ENCODE results near the gene CRYBA1. TPM values are rescaled to one million over a fixed set of nuclear protein-coding genes. Genes with fewer than 3 reads are reported as not detected.

The CRYBA1 gene
- total RNA-seq, 1 experiment from 2014 or later, result not detected

- H3K9ac ChIP-seq (ENCODE audit: low read length), result no peak overlapping the region
- no peaks in the 10 kb centered on the region for H3K27me3 ChIP-seq (ENCODE audit: insufficient read depth, low read length)
- H3K4me2 ChIP-seq (ENCODE audit: low read length), result no peak overlapping the region
- ChIA-PET CTCF (interaction anchor here (1.4 kb wide), 1 partner anchor 65 kb away, joined by 3 read pairs; no protein-coding TSS in a partner anchor), POLR2A (interaction anchor here (0.7 to 1.5 kb wide), 2 partner anchors 35 to 66 kb away, joined by 3 to 6 read pairs; partner anchors contain the start of gene MYO18A), RAD21 (ENCODE audit: low non-redundant PET in 1 of 2, low total read pairs in 2 of 2, uncharacterized antibody in 2 of 2, unreplicated experiment in 2 of 2) (no interaction called here)
- H3K27ac ChIP-seq (ENCODE audit: low read depth, low read length), result no peak overlapping the region
- peaks cover 0 to 5% of the 10 kb centered on the region in 2 experiments; a peak in 1 of 4 replicates for H3K4me1 ChIP-seq (ENCODE audit: control insufficient read depth in 1 of 2, insufficient read depth in 2 of 2, low read length in 2 of 2)
- 0 out of 4 replicates have a peak, but pooled peaks cover 0 to 4% of the 10 kb centered on the region in 2 experiments for H3K36me3 ChIP-seq (ENCODE audit: control insufficient read depth in 1 of 2, insufficient read depth in 2 of 2, low read length in 2 of 2)
- no peak overlapping the region for H3K4me3 ChIP-seq (replicated peaks in 1 of 2; ENCODE audit: low read depth in 1 of 2, low read length in 2 of 2)
- no TSS peak for BruUV-seq (replicated peaks)
- H3K9me2 ChIP-seq (ENCODE audit: insufficient read depth), result no peaks in the 10 kb centered on the region
- H3K9me3 ChIP-seq (ENCODE audit: control insufficient read depth in 1 of 2, insufficient read depth in 1 of 2, low read depth in 1 of 2, low read length in 2 of 2), result no peaks in the 10 kb centered on the region
- intact Hi-C loops (cut with micrococcal nuclease), result no loop called here
- no peaks in the 10 kb centered on the region for H4K20me1 ChIP-seq (ENCODE audit: insufficient read depth)
- DNase-seq (ENCODE audit: low read depth, low spot score), result no peak
- no peak for ATAC-seq
- peaks cover 6% of the 10 kb centered on the region; the same call in 1 of the 2 replicates for H3K79me2 ChIP-seq (ENCODE audit: insufficient read depth, low read length)
- no peak for TF ChIP-seq ELF1 (IDR thresholded peaks at IDR 0.05; ENCODE audit: borderline replicate concordance, low read depth)
- TF ChIP-seq POLR2A (IDR thresholded peaks at IDR 0.05; ENCODE audit: borderline replicate concordance, extremely low read depth, insufficient read depth, insufficient read length), result no peak
- TF ChIP-seq CTCF (IDR thresholded peaks at IDR 0.05 in 2 of 3, conservative IDR thresholded peaks at IDR 0.05 in 1 of 3; ENCODE audit: borderline replicate concordance in 1 of 3, insufficient read depth in 1 of 3, low read depth in 2 of 3, low read length in 2 of 3), result no peak
- no peak for TF ChIP-seq JUND (IDR thresholded peaks at IDR 0.05)
- no peak for TF ChIP-seq SP1 (IDR thresholded peaks at IDR 0.05; ENCODE audit: low read depth)
- no peak for TF ChIP-seq REST (IDR thresholded peaks at IDR 0.05; ENCODE audit: low read depth)
- no peak for TF ChIP-seq RAD21 (IDR thresholded peaks at IDR 0.05; ENCODE audit: low read depth)
- no peak for TF ChIP-seq CBX3 (IDR thresholded peaks at IDR 0.05; ENCODE audit: low read depth)
- no peak for TF ChIP-seq FOSL1 (IDR thresholded peaks at IDR 0.05; ENCODE audit: low read depth)
- TF ChIP-seq ZFX (IDR thresholded peaks at IDR 0.05), result no peak
- no peak for TF ChIP-seq TCF7L2 (IDR thresholded peaks at IDR 0.05; ENCODE audit: borderline replicate concordance, extremely low read depth, insufficient read depth, insufficient read length)
- no peak for TF ChIP-seq YY1 (IDR thresholded peaks at IDR 0.05; ENCODE audit: extremely low read depth, insufficient replicate concordance, low read depth, low read length)
- TF ChIP-seq ZNF274 (IDR thresholded peaks at IDR 0.05; ENCODE audit: low read depth, low read length), result no peak
- TF ChIP-seq ATF3 (IDR thresholded peaks at IDR 0.05), result no peak
- no peak for TF ChIP-seq POLR2AphosphoS5 (IDR thresholded peaks at IDR 0.05; ENCODE audit: low read depth, low read length)
- no peak overlapping the region for H2AFZ ChIP-seq (ENCODE audit: low read depth, low read length, poor library complexity, severe bottlenecking)
Observed at GRCh38 chr17:29214215-29215146, 32.2 kb upstream of the CRYBA1 start.
